DMS153 treated with DMSO at 0.1 percent for 48 hours (cell line): ENCODE results near the gene MROH2A.
A peak's percentile ranks its signal among the peaks of the same experiment; 100 is the strongest.

ENCODE experiments used
- DNase-seq: peaks from one replicate; lab custom pipeline; 2025; ENCODE audit not compliant: unreplicated experiment; lab: John Stamatoyannopoulos, UW

The MROH2A gene

GRCh38 chr2:233819884-233820773 is 42.0 kb downstream of the MROH2A start:
- no peak for DNase-seq

DNA sequence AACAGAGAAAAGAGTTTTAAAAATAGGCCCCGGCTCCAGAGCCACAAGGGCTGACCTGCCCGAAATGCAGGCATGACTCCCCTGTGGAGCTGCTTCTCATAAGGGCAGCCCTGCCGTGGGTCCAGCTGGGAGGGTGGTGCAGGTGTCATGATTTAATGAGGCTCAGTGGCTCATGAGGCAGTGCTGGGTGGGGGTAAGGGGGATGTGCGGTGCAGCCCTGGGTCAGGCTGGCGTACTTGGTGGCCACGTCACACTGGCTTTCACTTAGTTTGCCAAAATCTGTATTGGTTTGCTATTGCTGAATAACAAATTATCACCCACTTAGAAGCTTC is 42.6 kb downstream of the MROH2A start:
- DNase-seq = no peak

DNA sequence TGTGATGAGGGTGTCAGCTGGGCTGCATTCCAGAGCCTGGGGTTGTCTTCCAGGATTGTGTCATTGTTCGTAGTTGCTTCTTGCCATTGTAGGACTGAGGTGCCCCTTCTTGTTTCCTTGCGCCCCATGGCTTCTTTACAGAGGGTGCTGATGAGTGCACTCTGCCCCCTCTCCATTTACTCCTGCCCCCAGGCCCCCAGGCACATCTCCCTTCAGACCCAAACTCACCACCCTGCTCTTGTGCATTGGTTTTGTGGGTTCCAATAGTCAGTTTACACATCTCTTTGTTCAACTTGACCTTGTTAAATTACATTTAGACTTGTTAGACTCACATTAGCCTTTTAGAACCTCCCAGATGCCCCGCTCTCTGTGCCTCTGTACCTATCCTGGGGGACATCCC is 43.1 kb downstream of the MROH2A start:
- no peak for DNase-seq

DNA sequence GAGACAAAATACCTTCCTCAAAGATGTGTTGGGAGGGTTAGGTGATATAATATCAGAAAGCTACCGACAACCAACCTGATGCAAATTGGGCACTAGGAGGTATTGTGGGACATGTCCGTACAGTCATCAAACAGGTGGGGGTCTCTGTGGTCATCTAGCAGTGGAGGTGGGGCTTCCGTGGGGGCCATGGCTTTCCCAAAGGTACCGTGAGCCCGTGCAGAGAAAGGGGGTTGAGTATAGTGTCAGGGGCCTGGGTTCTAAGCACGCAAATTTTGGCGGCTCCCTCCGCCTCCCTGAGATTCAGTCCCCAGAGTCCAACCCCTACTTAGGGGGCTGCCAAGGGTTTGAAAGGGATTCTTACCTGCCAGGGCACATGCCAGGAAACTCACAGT is 43.6 kb downstream of the MROH2A start:
- no peak for DNase-seq

DNA sequence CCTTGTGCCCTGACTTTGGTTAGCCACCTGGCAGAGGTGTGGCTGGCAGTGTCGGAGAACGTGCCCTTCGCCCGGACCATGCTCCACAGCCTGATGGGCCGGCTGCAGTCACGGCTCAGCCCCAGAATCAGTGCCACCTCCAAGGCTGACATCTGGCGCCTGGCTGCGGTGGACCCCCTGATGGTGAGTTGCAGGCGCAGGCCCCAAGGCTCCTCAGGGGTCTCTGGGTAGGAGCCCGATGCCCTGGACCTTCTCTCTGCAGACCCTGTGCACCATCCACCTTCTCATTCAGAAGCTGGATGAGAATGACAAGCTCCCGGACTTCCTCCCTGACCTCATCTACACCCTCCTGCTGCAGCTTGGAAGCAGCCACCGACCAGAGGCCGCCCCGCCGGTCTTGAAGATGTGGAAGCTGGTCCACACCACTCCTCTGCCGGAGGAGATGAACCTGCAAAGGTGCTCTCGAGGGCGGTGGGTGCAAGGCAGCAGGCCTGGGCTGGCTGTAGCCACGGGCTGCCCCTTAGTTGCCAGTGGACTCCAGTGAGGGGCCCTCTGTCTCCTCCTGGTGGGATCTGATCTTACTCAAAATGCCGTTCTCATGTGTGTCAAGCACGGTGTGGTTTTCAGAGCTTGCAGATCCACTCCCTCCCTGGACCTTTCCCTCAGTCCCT is 44.1 kb downstream of the MROH2A start:
- DNase-seq = no peak

DNA sequence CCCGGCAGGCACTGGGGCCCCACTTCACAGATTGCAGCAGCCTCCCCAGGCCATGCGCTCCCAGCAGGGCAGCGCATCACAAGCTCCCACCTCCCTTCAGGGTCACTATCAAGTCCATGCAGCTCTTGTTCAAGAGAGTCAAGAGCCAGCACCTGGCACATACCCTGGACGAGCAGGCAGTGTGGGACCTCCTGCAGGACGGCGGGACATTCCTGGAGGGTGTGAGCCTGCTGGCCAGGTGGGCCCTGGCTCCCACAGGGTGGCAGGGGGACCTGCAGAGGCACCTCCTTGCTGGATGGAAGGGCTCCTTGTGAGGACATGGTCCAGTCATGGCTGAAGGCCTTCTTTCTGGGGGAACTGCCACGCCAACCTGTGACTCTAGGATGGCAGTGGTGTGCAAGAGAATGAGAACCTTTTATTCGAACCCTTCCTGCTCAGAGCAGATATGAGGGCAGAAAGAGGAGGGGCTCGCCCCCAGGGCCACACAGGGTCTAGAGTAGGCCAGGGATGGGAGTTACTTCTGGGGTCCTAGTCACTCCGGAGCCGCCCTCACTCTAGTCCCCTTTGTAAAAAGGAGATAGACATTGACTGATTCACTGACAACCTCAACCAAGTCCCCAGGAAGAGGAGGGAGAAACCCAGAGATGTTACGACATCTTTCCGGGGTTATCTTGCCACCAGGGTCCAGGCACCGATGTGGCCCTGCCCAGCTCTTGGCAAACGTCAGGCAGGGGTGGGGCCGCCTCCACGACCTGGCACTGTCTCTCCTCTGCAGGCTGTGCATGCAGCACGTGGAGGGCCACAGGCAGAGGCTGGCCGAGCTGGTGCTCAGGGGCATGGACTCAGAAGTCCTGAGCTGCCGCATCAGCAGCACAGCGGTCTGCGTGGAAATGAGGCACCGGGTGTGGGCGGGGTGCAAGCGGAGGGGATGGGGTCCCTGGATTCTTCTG is 44.9 kb downstream of the MROH2A start:
- DNase-seq = no peak

DNA sequence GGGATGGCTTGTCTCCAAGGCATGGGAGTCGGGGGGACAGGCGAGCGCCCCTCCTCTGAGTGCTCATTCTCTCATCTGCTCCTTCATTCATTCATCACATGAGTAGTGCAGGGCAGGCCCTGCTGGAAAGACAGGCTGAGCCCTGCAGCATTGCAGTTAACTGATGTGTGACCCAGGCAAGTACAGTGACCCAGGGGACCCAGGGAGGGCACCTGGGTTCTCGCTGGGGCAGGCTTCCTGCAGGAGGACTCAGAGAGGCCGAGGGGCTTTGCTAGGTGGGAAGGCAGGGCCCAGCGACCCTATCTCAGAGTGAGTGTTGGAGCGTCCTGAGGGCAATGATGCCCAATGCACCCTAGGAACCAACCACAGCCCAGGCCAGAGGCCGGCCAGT is 45.6 kb downstream of the MROH2A start:
- no peak for DNase-seq

DNA sequence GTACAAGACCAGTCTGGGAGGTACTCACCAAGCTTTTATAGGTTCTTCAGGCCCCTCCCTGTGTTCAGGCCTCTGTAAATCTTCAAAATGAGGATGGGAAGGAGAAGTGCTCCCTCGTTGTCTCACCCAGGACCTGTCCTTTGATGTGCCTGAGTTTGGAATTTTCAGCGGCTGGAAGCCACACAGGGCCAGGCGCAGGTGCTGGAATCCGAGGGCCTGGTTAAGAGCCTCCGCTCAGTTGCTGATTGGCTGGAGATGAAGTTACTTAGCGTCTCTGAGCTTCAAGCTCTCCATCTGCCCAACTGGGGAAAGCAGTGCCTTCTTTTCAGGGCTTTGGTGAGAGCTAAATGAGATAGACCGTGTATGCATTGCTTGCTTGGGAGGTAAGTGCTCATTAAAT is 46.2 kb downstream of the MROH2A start:
- DNase-seq = no peak

DNA sequence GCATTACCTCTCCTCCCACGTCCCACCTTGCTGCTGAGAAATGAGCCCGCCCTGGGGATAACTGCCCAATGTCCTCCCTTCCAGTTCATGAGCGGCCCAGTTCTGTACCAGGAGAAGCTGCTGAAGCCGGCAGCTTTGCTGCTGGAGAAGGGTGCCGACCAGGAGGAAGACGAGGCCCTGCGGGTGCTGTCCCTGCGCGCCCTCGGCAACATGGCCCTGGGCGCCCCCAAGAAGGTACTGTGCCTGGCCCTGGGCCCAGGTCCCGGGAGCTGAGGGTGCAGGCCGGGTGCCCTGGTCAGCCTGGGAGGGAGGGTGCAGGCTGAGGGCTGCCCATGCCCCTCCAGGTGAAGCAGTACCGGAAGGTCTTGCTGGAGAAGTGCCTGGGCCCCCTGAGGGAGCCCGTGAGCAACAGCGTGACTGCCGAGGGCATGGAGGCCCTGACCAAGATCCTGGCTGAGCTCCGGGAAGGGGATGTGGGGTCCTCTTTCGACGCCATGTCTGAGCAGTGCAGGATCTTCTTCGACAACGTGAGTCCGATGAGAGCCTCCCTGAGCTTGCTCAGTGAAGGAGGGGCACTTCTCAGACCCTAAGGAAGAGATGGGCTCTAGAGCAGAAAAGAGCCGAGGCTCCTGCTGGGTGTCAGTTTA is 50.5 kb downstream of the MROH2A start:
- no peak for DNase-seq

GRCh38 chr2:233829193-233830110 is 51.3 kb downstream of the MROH2A start:
- DNase-seq = no peak

- no peak for DNase-seq
These were observed 52.1 kb downstream of the MROH2A start for GRCh38 chr2:233830111-233830802.

DNA sequence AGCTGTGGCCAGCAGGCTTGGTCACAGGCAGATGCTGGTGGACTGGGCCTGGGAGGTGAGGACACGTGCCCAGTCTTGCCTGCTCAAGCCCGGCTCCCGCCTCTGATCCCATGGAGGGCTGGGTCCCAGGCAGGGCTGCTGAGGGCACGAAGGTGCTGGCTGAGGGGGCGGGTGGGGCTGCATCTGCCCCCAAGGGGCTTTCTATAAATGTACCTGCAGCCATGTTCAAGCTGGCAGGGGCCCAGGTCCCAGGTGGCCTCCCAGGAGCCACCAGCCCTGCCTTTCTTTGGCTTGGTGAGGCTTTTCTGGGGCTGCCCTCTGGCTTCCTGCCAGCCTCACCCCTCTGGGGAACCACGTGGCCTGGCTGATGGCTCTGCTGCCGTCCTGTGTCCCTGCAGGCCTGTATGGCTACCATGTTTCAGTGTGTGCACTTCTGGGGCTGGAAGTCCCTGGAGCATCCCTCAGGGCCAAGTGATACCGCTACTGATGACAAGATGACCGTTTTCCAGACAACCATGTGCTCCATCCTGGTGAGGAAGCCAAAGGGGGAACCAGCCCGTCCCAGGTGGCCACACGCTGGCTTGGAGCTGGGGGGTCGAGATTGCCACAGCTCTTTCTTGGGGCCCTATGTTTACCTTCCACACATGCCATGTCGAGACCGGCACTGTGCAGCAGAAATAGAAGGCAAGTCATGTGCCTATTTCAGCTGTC is 53.0 kb downstream of the MROH2A start:
- DNase-seq = peak; percentile 65

DNA sequence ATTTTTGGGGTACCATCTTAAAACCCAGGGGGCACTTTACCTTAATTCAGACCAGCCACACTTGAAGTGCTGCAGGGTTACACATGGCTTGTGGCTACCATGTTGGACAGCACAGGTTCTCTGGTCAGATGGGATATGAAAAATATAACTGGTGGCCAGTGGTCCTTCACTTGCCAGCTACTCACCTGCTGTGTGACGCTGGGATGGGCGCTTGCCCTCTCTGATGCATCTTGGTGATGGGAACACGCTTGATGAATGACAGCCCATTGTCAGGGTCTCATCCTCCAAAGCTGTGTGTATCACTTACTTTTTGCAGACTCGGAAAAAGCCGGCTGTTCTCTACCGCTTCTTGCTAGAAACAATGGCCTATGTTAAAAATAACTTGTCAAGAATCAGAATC is 53.7 kb downstream of the MROH2A start:
- no peak for DNase-seq

GRCh38 chr2:233832414-233832813 is 54.3 kb downstream of the MROH2A start:
- no peak for DNase-seq

- peak; percentile 41 for DNase-seq
These were observed 54.8 kb downstream of the MROH2A start for GRCh38 chr2:233832869-233833311.

DNA sequence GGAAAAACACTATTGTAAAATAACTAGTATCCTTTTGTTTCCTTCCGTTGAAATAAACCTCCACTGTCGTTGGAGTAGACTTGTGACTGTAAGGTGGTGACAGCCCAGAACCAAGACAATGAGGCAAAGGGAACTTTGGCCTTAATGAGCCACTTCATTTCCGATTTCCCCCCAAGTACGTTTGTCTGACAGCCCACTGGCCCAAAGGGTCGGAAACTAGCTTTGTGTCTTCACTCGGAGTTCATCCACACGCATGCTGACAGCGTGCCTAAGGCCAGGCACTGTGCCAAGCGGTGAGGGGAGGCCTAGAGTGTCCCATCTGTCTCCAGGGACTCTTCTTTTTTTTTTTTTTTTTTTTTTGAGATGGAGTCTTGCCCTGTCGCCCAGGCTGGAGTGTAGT is 55.2 kb downstream of the MROH2A start:
- DNase-seq = no peak

- no peak for DNase-seq
These were observed 57.4 kb downstream of the MROH2A start for GRCh38 chr2:233835230-233836186.

DNA sequence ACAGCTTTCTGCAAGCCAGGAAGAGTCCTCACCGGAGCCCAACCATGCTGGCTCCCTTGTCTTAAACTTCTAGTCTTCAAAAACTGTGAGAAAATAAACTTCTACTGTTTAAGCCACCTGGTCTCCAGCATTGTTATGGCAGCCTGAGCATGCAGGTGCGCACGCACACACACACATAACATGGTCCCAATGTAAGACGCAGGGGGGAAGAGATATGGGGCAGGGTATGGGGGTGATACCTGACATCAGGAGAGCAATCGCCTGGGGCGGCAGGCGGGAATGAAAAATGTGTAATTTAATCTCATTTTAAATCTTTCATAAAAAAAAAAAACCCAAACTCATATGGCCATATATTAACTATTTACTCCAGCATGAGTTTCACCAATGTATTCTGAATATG is 58.2 kb downstream of the MROH2A start:
- no peak for DNase-seq
